B cell (primary cell): ENCODE results near the gene SMTN. TPM values are rescaled to one million over a fixed set of nuclear protein-coding genes. Genes with fewer than 3 reads are reported as not detected.
"Not testable (repeated sequence)": the region's sequence is repeated elsewhere in the genome, so short reads cannot be mapped to it uniquely, and the experiment has no call there.

Source experiments
- ATAC-seq: fragments of 200-7000 bp; cut with Tn5 transposase; one replicate; pipeline ENCODE4 v1.10.0; 2021; ENCODE audit warnings: low read depth, mild to moderate bottlenecking, moderate number of reproducible peaks, moderate library complexity
- CTCF ChIA-PET: fragments of 350-600 bp; sonication (Branson Sonifier 250); formaldehyde crosslinking; loops from one replicate; lab custom pipeline; 2021; ENCODE audit warnings: antibody characterized with exemption, inconsistent platforms; lab: Charles Lee
- POLR2A ChIA-PET: fragments of 350-600 bp; sonication (Branson Sonifier 250); formaldehyde crosslinking; loops from one replicate; lab custom pipeline; 2021; ENCODE audit warnings: antibody characterized with exemption; lab: Charles Lee
- DNase-seq: peaks from one replicate; pipeline ENCODE4 v3.0.0; 2013
- H2AFZ ChIP-seq: 2 replicates; pipeline ENCODE4 v1.6.1; 2012; ENCODE audit warnings: mild to moderate bottlenecking, low read depth, low read length; ENCODE audit not compliant: insufficient read depth, poor library complexity, severe bottlenecking
- H3K27ac ChIP-seq, 2 donors: 1 replicate in 1 of 2; 2 replicates in 1 of 2; pipeline ENCODE4 v1.5.1; 2012 to 2013; ENCODE audit warnings: low read length in 2 of 2, mild to moderate bottlenecking in 2 of 2, moderate library complexity in 1 of 2
- H3K27me3 ChIP-seq, 4 experiments: fragments of 200-600 bp in 1 of 4; sonication (generic) in 1 of 4; replicated peaks in 1 of 4; 1 replicate in 2 of 4; 2 replicates in 2 of 4; pipeline versions ENCODE4 v1.6.1 to v1.7.0; 2013 to 2016; ENCODE audit warnings: low read length in 3 of 4, mild to moderate bottlenecking in 2 of 4, mixed read lengths in 1 of 4, moderate library complexity in 1 of 4; ENCODE audit not compliant: insufficient read depth in 4 of 4, control insufficient read depth in 3 of 4; ENCODE audit errors: control extremely low read depth in 1 of 4
- H3K36me3 ChIP-seq, 2 experiments: replicated peaks in 1 of 2; 1 replicate in 1 of 2; 2 replicates in 1 of 2; pipeline versions ENCODE4 v1.6.1 to v1.7.1; 2013; ENCODE audit warnings: low read length in 1 of 2; ENCODE audit not compliant: insufficient read depth in 2 of 2, control insufficient read depth in 1 of 2; ENCODE audit errors: control extremely low read depth in 1 of 2, extremely low read depth in 1 of 2
- H3K4me1 ChIP-seq, 2 donors: fragments of 200-600 bp in 1 of 2; sonication (generic) in 1 of 2; 1 replicate in 1 of 2; 2 replicates in 1 of 2; pipeline versions ENCODE4 v1.5.1 to v1.6.1; 2013 to 2017; ENCODE audit warnings: low read length in 2 of 2; ENCODE audit not compliant: control insufficient read depth in 2 of 2, insufficient read depth in 2 of 2
- H3K4me2 ChIP-seq: replicated peaks from 2 replicates; pipeline ENCODE3; 2012; ENCODE audit warnings: mild to moderate bottlenecking, low read depth, low read length; ENCODE audit not compliant: poor library complexity, severe bottlenecking
- H3K4me3 ChIP-seq, 5 experiments: fragments of 200-600 bp in 1 of 5; sonication (generic) in 1 of 5; 1 replicate in 3 of 5; 2 replicates in 2 of 5; pipeline versions ENCODE4 v1.5.1 to v1.7.0; 2011 to 2016; ENCODE audit warnings: low read length in 4 of 5, mild to moderate bottlenecking in 4 of 5, low read depth in 2 of 5, control low read depth in 1 of 5, moderate library complexity in 1 of 5; ENCODE audit not compliant: insufficient read depth in 1 of 5; ENCODE audit errors: control extremely low read depth in 1 of 5, extremely low read depth in 1 of 5
- H3K79me2 ChIP-seq: fragments of 200-600 bp; sonication (generic); one replicate; pipeline ENCODE4 v1.6.0; 2016; ENCODE audit warnings: low read length; ENCODE audit not compliant: control insufficient read depth, insufficient read depth
- H3K9ac ChIP-seq: fragments of 200-600 bp; sonication (generic); 2 replicates; pipeline ENCODE4 v1.6.1; 2017; ENCODE audit warnings: mild to moderate bottlenecking, low read length, moderate library complexity
- H3K9me3 ChIP-seq, 3 donors: one replicate each; pipeline versions ENCODE4 v1.6.1 to v1.7.1; 2013; ENCODE audit warnings: low read length in 2 of 3; ENCODE audit not compliant: control insufficient read depth in 2 of 3, insufficient read depth in 1 of 3; ENCODE audit errors: control extremely low read depth in 1 of 3
- H4K20me1 ChIP-seq: 2 replicates; pipeline ENCODE4 v1.6.0; 2012; ENCODE audit warnings: mild to moderate bottlenecking, low read length; ENCODE audit not compliant: insufficient read depth, control insufficient read depth, poor library complexity, severe bottlenecking
- H3K27ac Mint-ChIP-seq: one replicate; pipeline ENCODE4 v1.8.0; 2021; ENCODE audit warnings: mixed read lengths
- H3K27me3 Mint-ChIP-seq: one replicate; pipeline ENCODE4 v1.8.0; 2021; ENCODE audit warnings: mixed read lengths
- H3K4me1 Mint-ChIP-seq: one replicate; pipeline ENCODE4 v1.8.0; 2021; ENCODE audit warnings: mixed read lengths
- H3K4me3 Mint-ChIP-seq: one replicate; pipeline ENCODE4 v1.8.0; 2021; ENCODE audit warnings: mixed read lengths
- H3K9me3 Mint-ChIP-seq: one replicate; pipeline ENCODE4 v1.8.0; 2022; ENCODE audit warnings: mixed read lengths; ENCODE audit not compliant: insufficient read depth
- WGBS: methylation state at CpG from one replicate; pipeline ENCODE4 v1.1.5; 2013; ENCODE audit warnings: missing lambda C conversion rate; ENCODE audit not compliant: insufficient coverage; 5-methylcytosine and 5-hydroxymethylcytosine counted together
- intact Hi-C: fragments of 100-400 bp; cut with micrococcal nuclease; formaldehyde crosslinking; loops from one replicate; pipeline ENCODE4 v1.10.0; 2022
- polyA plus RNA-seq: library from polyadenylated mRNA; depleted of rRNA; stranded (reverse); fragments of >200 nt; gene quantifications from 2 replicates; pipeline ENCODE4 v1.2.3, GENCODE V29; 2012
- total RNA-seq, 2 donors: library from RNA; stranded (reverse); fragments of 120-200 nt in 1 of 2; gene quantifications; 1 replicate in 1 of 2; 2 replicates in 1 of 2; pipeline versions ENCODE4 v1.2.3 to v1.2.4, GENCODE V29; 2013 to 2022

The SMTN gene
- total and polyA plus RNA-seq, 2 donors (not counting 1 experiment from before 2014, with no cell fraction given) = 4.0 to 7.0 TPM

DNA sequence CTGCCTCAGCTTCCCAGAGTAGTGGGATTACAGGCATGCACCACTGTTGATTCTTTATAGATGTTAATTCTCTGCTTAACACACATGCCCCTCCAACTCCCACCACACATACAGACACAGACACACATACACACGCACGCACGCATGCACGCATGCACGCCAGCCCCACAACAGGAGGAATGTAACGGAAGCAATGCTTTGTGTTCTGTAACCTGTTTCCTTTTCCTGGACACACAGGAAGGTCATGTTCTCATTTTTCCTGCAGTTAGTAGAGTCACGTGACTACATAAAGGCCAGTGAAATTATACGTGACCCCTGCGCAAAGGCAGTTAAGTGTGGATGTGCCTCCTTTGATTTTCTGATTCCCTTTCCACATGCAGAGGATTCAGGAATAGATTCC lies 8.0 kb upstream of the SMTN start:
- H3K27ac Mint-ChIP-seq, H3K9ac ChIP-seq, H3K27me3 Mint-ChIP-seq, H3K27ac ChIP-seq, H4K20me1 ChIP-seq, H3K9me3 ChIP-seq, H3K4me3 Mint-ChIP-seq, intact Hi-C loops, CTCF ChIA-PET, ATAC-seq, H3K79me2 ChIP-seq, H3K9me3 Mint-ChIP-seq, H3K4me3 ChIP-seq, H2AFZ ChIP-seq, H3K4me1 Mint-ChIP-seq, H3K27me3 ChIP-seq, DNase-seq, H3K4me1 ChIP-seq, POLR2A ChIA-PET, H3K36me3 ChIP-seq, H3K4me2 ChIP-seq: not testable (repeated sequence)
- 69% methylated on average over 5 of the region's 9 CpGs for WGBS

- H3K4me3 Mint-ChIP-seq, H3K4me1 ChIP-seq, ATAC-seq, H3K27ac ChIP-seq, CTCF ChIA-PET, H3K27me3 ChIP-seq, H2AFZ ChIP-seq, H3K9me3 ChIP-seq, H3K27me3 Mint-ChIP-seq, H3K36me3 ChIP-seq, H3K4me2 ChIP-seq, H4K20me1 ChIP-seq, H3K9ac ChIP-seq, H3K4me1 Mint-ChIP-seq, POLR2A ChIA-PET, DNase-seq, intact Hi-C loops, H3K4me3 ChIP-seq, H3K27ac Mint-ChIP-seq, H3K79me2 ChIP-seq, H3K9me3 Mint-ChIP-seq: not testable (repeated sequence)
- whole genome bisulfite sequencing = 90% methylated on average over 4 of the region's 5 CpGs
These were observed 7.5 kb upstream of the SMTN start for GRCh38 chr22:31073545-31074145.
